ENCODE measurements around the gene ENO3. TPM values are rescaled to one million over a fixed set of nuclear protein-coding genes. Genes with fewer than 3 reads are reported as not detected.
A peak's percentile ranks its signal among the peaks of the same experiment; 100 is the strongest.

Gene ENO3
- total RNA-seq, 4 donors from 2014 or later = 2.0 to 4.2 (median 3.2) TPM

DNA sequence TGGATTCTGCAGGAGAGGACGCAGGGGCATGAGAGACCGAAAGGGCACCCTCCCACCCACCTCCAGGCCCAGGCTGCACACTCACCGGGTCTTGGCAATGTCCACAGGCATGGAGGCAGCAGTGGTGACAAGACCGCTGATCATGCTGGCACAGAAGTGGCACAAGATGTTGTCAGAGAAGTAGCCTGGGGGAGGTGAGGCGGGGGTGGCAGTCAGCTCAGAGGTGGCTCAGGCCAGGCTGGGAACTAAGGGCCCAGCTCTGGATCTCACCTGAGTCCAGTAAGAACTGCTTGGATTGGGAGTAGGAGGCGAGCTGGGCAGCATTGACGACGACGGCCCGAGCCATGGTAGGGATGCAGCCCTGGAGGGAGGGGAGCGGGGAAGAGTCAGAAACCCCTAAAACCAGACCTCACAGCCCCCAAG lies 12.8 kb upstream of the ENO3 start:
- H3K9me3 ChIP-seq = no peaks in the 10 kb centered on the region
- H3K4me3 ChIP-seq = peak overlapping the region; percentile 68
- TF ChIP-seq POLR2AphosphoS5 (IDR thresholded peaks at IDR 0.05) = no peak
- TF ChIP-seq, protein P1, sequence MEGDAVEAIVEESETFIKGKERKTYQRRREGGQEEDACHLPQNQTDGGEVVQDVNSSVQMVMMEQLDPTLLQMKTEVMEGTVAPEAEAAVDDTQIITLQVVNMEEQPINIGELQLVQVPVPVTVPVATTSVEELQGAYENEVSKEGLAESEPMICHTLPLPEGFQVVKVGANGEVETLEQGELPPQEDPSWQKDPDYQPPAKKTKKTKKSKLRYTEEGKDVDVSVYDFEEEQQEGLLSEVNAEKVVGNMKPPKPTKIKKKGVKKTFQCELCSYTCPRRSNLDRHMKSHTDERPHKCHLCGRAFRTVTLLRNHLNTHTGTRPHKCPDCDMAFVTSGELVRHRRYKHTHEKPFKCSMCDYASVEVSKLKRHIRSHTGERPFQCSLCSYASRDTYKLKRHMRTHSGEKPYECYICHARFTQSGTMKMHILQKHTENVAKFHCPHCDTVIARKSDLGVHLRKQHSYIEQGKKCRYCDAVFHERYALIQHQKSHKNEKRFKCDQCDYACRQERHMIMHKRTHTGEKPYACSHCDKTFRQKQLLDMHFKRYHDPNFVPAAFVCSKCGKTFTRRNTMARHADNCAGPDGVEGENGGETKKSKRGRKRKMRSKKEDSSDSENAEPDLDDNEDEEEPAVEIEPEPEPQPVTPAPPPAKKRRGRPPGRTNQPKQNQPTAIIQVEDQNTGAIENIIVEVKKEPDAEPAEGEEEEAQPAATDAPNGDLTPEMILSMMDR (IDR thresholded peaks at IDR 0.05) = no peak
- no peak for TF ChIP-seq POLR2A (IDR thresholded peaks at IDR 0.05)
- TF ChIP-seq EP300 (IDR thresholded peaks at IDR 0.05) = no peak
- no peak overlapping the region for H3K27ac ChIP-seq
- no peaks in the 10 kb centered on the region for H3K27me3 ChIP-seq
- H3K36me3 ChIP-seq = peaks cover 36% of the 10 kb centered on the region
- 89% methylated on average over 9 of the region's 11 CpGs for WGBS
- DNase-seq (ENCODE audit: low spot score in 2 of 2) = no peak
- H3K4me1 ChIP-seq = peaks cover 51% of the 10 kb centered on the region

DNA sequence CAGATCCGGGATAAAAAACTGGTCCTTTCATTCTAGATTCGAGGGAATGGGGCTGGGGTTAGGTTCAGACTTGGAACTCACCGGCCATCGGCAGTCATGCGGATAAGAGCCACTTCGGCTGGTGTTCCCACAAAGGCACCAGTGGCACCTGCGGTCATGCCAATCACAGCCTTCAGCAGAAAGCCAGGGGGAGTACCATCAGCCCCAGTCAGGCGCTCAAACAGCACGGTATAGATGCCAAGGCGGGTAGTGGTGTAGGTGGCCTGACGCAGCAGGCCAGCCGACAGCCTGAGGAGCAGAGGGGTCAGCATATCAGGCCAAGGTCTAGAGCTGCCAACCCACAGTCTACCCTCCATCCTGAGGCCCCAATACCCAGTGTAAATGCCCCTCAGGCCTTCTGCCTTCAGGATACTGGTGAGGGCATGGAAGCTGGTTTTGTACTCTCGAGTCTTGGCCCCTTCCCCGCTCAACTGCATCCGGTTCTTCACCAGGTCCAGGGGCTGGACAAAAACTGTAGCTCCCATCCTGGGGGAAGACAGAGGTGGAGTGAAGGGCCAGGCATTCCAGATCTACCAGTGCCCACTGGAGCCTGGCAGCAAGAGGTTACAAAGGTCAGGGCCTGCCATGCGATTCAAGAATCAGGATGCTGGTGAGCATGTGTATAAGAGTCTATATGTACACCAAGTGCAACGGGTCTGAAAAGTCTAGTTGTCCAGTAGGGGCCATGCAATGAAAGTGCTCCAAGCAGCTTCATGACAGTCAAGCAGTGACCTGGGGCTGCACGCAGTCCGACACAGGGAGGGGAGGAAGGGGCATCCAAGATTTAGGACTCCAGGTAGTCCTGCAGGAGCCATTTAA lies 12.0 kb upstream of the ENO3 start:
- H3K4me1 ChIP-seq = peaks cover 53% of the 10 kb centered on the region
- H3K4me3 ChIP-seq = peak overlapping the region; percentile 68
- WGBS = 59% methylated on average over 16 of the region's 19 CpGs
- TF ChIP-seq, protein P1 (IDR thresholded peaks at IDR 0.05) = no peak
- TF ChIP-seq EP300 (IDR thresholded peaks at IDR 0.05) = no peak
- no peak for TF ChIP-seq POLR2A (IDR thresholded peaks at IDR 0.05)
- no peak for TF ChIP-seq POLR2AphosphoS5 (IDR thresholded peaks at IDR 0.05)
- no peaks in the 10 kb centered on the region for H3K9me3 ChIP-seq
- no peaks in the 10 kb centered on the region for H3K27me3 ChIP-seq
- peak overlapping the region; percentile 96 for H3K27ac ChIP-seq
- no peak for DNase-seq (ENCODE audit: low spot score in 2 of 2)
- H3K36me3 ChIP-seq = peaks cover 44% of the 10 kb centered on the region

DNA sequence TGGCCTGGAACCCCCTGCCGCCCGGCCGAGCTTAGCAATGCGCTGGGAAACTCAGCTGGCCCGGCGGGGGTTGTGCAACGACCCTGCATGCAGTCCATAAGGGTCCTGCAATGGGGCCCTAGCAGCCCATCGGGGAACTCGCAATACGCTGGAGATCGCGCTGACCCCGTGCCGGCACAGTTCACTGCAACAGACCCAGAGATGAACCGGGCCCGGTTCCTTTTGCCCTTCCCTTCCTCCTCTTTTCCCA lies 11.4 kb upstream of the ENO3 start:
- DNase-seq (ENCODE audit: low spot score in 2 of 2) = peak in 1 of 2 donors; percentile 84
- Histone ChIP-seq H3K27me3 (no peaks in the 10 kb centered on the region), H3K4me3 (peak overlapping the region; percentile 68), H3K27ac (peak overlapping the region; percentile 96), H3K9me3 (no peaks in the 10 kb centered on the region), H3K36me3 (peaks cover 49% of the 10 kb centered on the region), H3K4me1 (peaks cover 54% of the 10 kb centered on the region)
- 1% methylated on average over 16 of the region's 16 CpGs for WGBS
- TF ChIP-seq POLR2A (IDR thresholded peaks at IDR 0.05) = no peak
- no peak for TF ChIP-seq POLR2AphosphoS5 (IDR thresholded peaks at IDR 0.05)
- TF ChIP-seq, protein P1 (IDR thresholded peaks at IDR 0.05) = no peak
- no peak for TF ChIP-seq EP300 (IDR thresholded peaks at IDR 0.05)

DNA sequence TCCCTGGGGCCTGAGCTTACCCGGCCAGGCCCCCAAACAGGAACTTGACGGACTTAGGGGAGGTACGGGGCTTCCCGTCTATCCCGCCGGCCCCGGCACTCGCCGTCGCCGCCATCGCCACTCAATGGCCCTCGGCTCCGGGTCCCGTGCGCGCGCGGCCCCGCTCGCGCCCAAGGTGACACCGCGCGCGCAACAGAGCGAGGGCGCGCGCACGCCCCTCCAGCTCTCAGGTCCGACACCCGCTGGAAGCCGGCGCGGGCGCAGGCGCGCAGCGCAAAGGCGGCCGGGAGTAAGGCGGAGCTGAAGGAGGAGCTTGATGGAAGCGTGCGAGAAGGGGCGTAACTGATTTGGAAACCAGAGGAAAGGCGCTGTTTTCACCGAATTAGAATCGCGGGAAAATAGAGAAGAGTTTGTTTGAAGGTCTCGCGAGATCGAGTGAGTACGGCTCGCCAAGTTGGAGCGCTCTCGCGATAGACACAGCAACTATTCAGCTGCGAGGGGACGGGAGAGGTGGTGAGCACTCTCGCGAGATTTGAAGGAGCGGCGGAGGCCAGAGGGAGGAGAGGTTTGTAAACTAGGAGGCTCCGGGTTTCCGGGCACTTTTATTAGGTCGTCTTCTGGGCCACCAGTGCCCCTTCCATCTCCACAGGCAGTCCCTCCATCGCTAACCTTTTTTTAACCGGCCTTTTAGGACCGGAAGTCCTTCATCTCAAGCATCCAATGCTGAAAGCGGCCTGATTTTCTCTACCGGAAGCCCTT lies 10.9 kb upstream of the ENO3 start, which contains the start of the genes RNF167 and SLC25A11:
Gene RNF167, plus strand, starts transcription at position 473 of the 759 bp plus-strand sequence. CDS start 642 bp downstream, outside the sequence.
Gene SLC25A11, minus strand, starts transcription at position 251 of the 759 bp plus-strand sequence. Its CDS starts 136 bp downstream, at position 115.
- Histone ChIP-seq H3K27me3 (no peaks in the 10 kb centered on the region), H3K9me3 (no peaks in the 10 kb centered on the region), H3K4me1 (peaks cover 56% of the 10 kb centered on the region), H3K36me3 (peaks cover 54% of the 10 kb centered on the region), H3K4me3 (peak within 1 kb of the TSS; percentile 68), H3K27ac (peak within 1 kb of the TSS; percentile 96)
- TF ChIP-seq EP300 (IDR thresholded peaks at IDR 0.05) (no peak), POLR2AphosphoS5 (IDR thresholded peaks at IDR 0.05) (peak in 2 of 3 donors; percentile 6 to 67), POLR2A (IDR thresholded peaks at IDR 0.05) (peak in 1 of 2 donors; percentile 56)
- peak; percentile 98 to 99 for DNase-seq (ENCODE audit: low spot score in 2 of 2)
- WGBS = under 1% methylated on average over 39 of the region's 72 CpGs

DNA sequence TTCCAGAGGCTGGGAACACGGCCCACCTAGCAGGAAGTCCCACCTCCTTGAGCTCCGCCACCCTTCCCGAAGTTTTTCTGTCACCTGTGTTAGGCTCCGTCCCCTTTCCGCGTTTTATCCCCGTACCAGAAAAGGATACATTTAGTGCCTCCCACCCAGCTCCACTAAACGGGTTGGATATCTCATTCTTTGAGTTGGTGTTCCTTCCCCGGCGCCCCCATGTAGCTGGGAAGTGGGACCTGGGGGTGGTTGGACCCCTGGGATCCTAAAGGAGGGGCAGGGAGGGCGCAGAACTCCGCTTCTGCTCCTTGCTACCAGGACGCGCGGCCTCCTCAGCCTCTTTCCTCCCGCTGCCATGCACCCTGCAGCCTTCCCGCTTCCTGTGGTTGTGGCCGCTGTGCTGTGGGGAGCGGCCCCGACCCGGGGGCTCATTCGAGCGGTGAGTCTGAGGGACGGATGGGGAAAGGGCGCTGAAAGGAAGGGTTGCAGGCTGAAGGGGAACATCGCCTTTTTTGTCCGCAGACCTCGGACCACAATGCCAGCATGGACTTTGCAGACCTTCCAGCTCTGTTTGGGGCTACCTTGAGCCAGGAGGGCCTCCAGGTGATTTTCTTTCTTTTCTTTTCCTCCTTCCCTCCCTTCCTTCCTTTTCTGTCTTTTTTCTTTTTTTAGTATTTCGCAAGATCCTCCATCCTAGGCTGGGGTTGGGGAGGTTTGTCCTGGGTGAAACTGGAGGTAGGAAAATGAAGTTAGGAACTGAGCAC lies 10.2 kb upstream of the ENO3 start:
- no peaks in the 10 kb centered on the region for H3K27me3 ChIP-seq
- H3K4me1 ChIP-seq = peaks cover 64% of the 10 kb centered on the region
- DNase-seq (ENCODE audit: low spot score in 2 of 2) = no peak
- H3K27ac ChIP-seq = peak overlapping the region; percentile 96
- no peaks in the 10 kb centered on the region for H3K9me3 ChIP-seq
- WGBS = 1% methylated on average over 29 of the region's 29 CpGs
- H3K4me3 ChIP-seq = peak overlapping the region; percentile 68
- TF ChIP-seq, protein P1 (IDR thresholded peaks at IDR 0.05) = no peak
- no peak for TF ChIP-seq POLR2AphosphoS5 (IDR thresholded peaks at IDR 0.05)
- TF ChIP-seq POLR2A (IDR thresholded peaks at IDR 0.05) = no peak
- TF ChIP-seq EP300 (IDR thresholded peaks at IDR 0.05) = no peak
- peaks cover 53% of the 10 kb centered on the region for H3K36me3 ChIP-seq

All from suprapubic skin (tissue), 4 donors.